HepG2 (cell line): ENCODE data around the gene DNMT1. TPM values are rescaled to one million over a fixed set of nuclear protein-coding genes. Genes with fewer than 3 reads are reported as not detected.

ENCODE experiments used
- ATF1 ChIP-seq: IDR thresholded peaks from 2 replicates; pipeline ENCODE4 v1.6.1; 2016; ENCODE audit warnings: mild to moderate bottlenecking, control low read depth
- ATF5 ChIP-seq: sonication (generic); formaldehyde crosslinking; IDR thresholded peaks from 2 replicates; pipeline ENCODE4 v1.4.0; 2020; ENCODE audit warnings: mild to moderate bottlenecking, low read depth, missing genetic modification reagents
- BRD4 ChIP-seq: sonication (generic); formaldehyde crosslinking; IDR thresholded peaks from 2 replicates; pipeline ENCODE4 v1.4.0; 2020; ENCODE audit warnings: missing genetic modification reagents
- BRF2 ChIP-seq: sonication (generic); formaldehyde crosslinking; IDR thresholded peaks from 2 replicates; pipeline ENCODE4 v1.8.1; 2022; ENCODE audit warnings: mild to moderate bottlenecking, missing genetic modification reagents
- FIP1L1 ChIP-seq: fragments of 200-400 bp; formaldehyde crosslinking; IDR thresholded peaks from 2 replicates; pipeline ENCODE4 v1.6.1; 2018; ENCODE audit warnings: low read depth, mild to moderate bottlenecking, low read length, moderate library complexity, borderline replicate concordance; ENCODE audit not compliant: insufficient read depth
- FLYWCH1 ChIP-seq: sonication (generic); formaldehyde crosslinking; IDR thresholded peaks from 2 replicates; pipeline ENCODE4 v1.8.1; 2023; ENCODE audit warnings: mild to moderate bottlenecking, missing genetic modification reagents
- GABPA ChIP-seq, 2 experiments: IDR thresholded peaks; 2 replicates each; pipeline ENCODE4 v1.6.1; 2011 to 2016; ENCODE audit warnings: low read depth in 2 of 2, low read length in 1 of 2, missing biosample characterization in 1 of 2, missing genetic modification characterization in 1 of 2
- HNF4G ChIP-seq, 2 experiments: sonication (generic) in 1 of 2; formaldehyde crosslinking in 1 of 2; IDR thresholded peaks; 2 replicates each; pipeline versions ENCODE4 v1.4.0 to v1.6.1; 2011 to 2020; ENCODE audit warnings: borderline replicate concordance in 2 of 2, low read depth in 2 of 2, mild to moderate bottlenecking in 2 of 2, low read length in 1 of 2, missing genetic modification reagents in 1 of 2, moderate library complexity in 1 of 2
- HNRNPUL1 ChIP-seq: fragments of 200-400 bp; formaldehyde crosslinking; IDR thresholded peaks from 2 replicates; pipeline ENCODE4 v1.6.1; 2017; ENCODE audit warnings: low read depth, mild to moderate bottlenecking, low read length, moderate library complexity
- HOXA9 ChIP-seq: sonication (generic); formaldehyde crosslinking; IDR thresholded peaks from 2 replicates; pipeline ENCODE4 v1.8.1; 2022; ENCODE audit warnings: missing genetic modification reagents, mild to moderate bottlenecking, moderate library complexity, borderline replicate concordance
- MED8 ChIP-seq: sonication (generic); formaldehyde crosslinking; IDR thresholded peaks from 2 replicates; pipeline ENCODE4 v1.8.1; 2023; ENCODE audit warnings: mild to moderate bottlenecking, missing genetic modification reagents; ENCODE audit not compliant: insufficient replicate concordance
- PREB ChIP-seq: sonication (generic); formaldehyde crosslinking; IDR thresholded peaks from 2 replicates; pipeline ENCODE4 v1.4.0; 2020; ENCODE audit warnings: missing genetic modification reagents
- PTBP1 ChIP-seq: fragments of 200-400 bp; formaldehyde crosslinking; IDR thresholded peaks from 2 replicates; pipeline ENCODE4 v1.6.1; 2018; ENCODE audit warnings: low read length, low read depth; ENCODE audit not compliant: poor library complexity, severe bottlenecking
- RFX1 ChIP-seq: fragments of 450-650 bp; IDR thresholded peaks from 2 replicates; pipeline ENCODE4 v1.6.1; 2017
- SMARCE1 ChIP-seq: fragments of 450-650 bp; IDR thresholded peaks from 2 replicates; pipeline ENCODE4 v1.6.1; 2017; ENCODE audit warnings: borderline replicate concordance
- U2AF1 ChIP-seq: fragments of 200-400 bp; formaldehyde crosslinking; optimal IDR thresholded peaks from 2 replicates; pipeline ENCODE3; 2017; ENCODE audit warnings: mild to moderate bottlenecking, low read depth, low read length
- ZBTB25 ChIP-seq: IDR thresholded peaks from 2 replicates; pipeline ENCODE4 v1.6.1; 2018; ENCODE audit warnings: missing genetic modification reagents
- ZEB1 ChIP-seq: IDR thresholded peaks from 2 replicates; pipeline ENCODE4 v1.6.1; 2012; ENCODE audit warnings: mild to moderate bottlenecking, low read depth, inconsistent platforms; ENCODE audit not compliant: insufficient replicate concordance
- ZFP36L1 ChIP-seq: sonication (generic); formaldehyde crosslinking; IDR thresholded peaks from 2 replicates; pipeline ENCODE4 v1.8.0; 2022; ENCODE audit warnings: mild to moderate bottlenecking, missing genetic modification reagents, moderate library complexity
- ZMAT5 ChIP-seq: sonication (generic); formaldehyde crosslinking; IDR thresholded peaks from 2 replicates; pipeline ENCODE4 v1.5.0; 2020; ENCODE audit warnings: mild to moderate bottlenecking, low read depth, missing genetic modification reagents, borderline replicate concordance
- ZNF160 ChIP-seq: sonication (generic); formaldehyde crosslinking; IDR thresholded peaks from 2 replicates; pipeline ENCODE4 v1.8.0; 2022; ENCODE audit warnings: mild to moderate bottlenecking, inconsistent platforms, missing genetic modification reagents
- ZNF570 ChIP-seq: sonication (generic); formaldehyde crosslinking; IDR thresholded peaks from 2 replicates; pipeline ENCODE4 v1.4.0; 2020; ENCODE audit warnings: mild to moderate bottlenecking, missing genetic modification reagents, borderline replicate concordance
- ZNF605 ChIP-seq: sonication (generic); formaldehyde crosslinking; IDR thresholded peaks from 2 replicates; pipeline ENCODE4 v1.8.0; 2022; ENCODE audit warnings: mild to moderate bottlenecking, missing genetic modification reagents
- ZNF672 ChIP-seq: sonication (generic); formaldehyde crosslinking; IDR thresholded peaks from 2 replicates; pipeline ENCODE4 v1.8.1; 2022; ENCODE audit warnings: missing genetic modification reagents
- ZNF747 ChIP-seq: sonication (generic); formaldehyde crosslinking; IDR thresholded peaks from 2 replicates; pipeline ENCODE4 v1.8.1; 2023; ENCODE audit warnings: missing genetic modification reagents, mild to moderate bottlenecking, borderline replicate concordance
- ZNF776 ChIP-seq: sonication (generic); formaldehyde crosslinking; IDR thresholded peaks from 2 replicates; pipeline ENCODE4 v1.4.0; 2020; ENCODE audit warnings: mild to moderate bottlenecking, missing genetic modification reagents
- polyA plus RNA-seq, 8 experiments: library from polyadenylated mRNA; depleted of rRNA in 3 of 8; stranded (reverse) in 7 of 8; unstranded in 1 of 8; fragments of >200 nt; fragmentation: Illumina TruSeq in 4 of 8; extraction: Trizol in 4 of 8; gene quantifications; 2 replicates each; pipeline versions ENCODE4 v1.2.1 to v1.2.3, GENCODE V29; 2011 to 2016; ENCODE audit warnings: low read depth in 4 of 8, missing spikeins in 1 of 8, mixed read lengths in 1 of 8; ENCODE audit not compliant: insufficient read depth in 1 of 8
- total RNA-seq, 5 experiments: library from RNA; depleted of rRNA; stranded (reverse); fragments of >200 nt; fragmentation: Illumina TruSeq; extraction: Trizol; gene quantifications; 2 replicates each; pipeline ENCODE4 v1.2.3, GENCODE V29; 2016; ENCODE audit warnings: low read depth in 1 of 5

Gene DNMT1
- total and polyA plus RNA-seq, 2 of the 13 experiments (the other 11 are each of a cell fraction or from before 2014, with no cell fraction given) = 31.2 to 91.1 TPM

- no peak for TF ChIP-seq ZEB1
- no peak for TF ChIP-seq BRD4
- no peak for TF ChIP-seq MED8
- TF ChIP-seq ATF1 (CRISPR knock-in tag) = no peak
- TF ChIP-seq ZNF160 = 0 out of 2 replicates have a peak, but pooled peaks have one; percentile 33
- TF ChIP-seq FIP1L1 = no peak
- TF ChIP-seq HOXA9 = no peak
- no peak for TF ChIP-seq ZBTB25 (CRISPR knock-in tag)
- no peak for TF ChIP-seq ZNF672 (CRISPR knock-in tag)
- no peak for TF ChIP-seq SMARCE1
- TF ChIP-seq PTBP1 = no peak
- no peak for TF ChIP-seq ZNF747 (CRISPR knock-in tag)
- no peak for TF ChIP-seq FLYWCH1 (CRISPR knock-in tag)
- no peak for TF ChIP-seq ATF5 (CRISPR knock-in tag)
- no peak for TF ChIP-seq ZNF605 (CRISPR knock-in tag)
- TF ChIP-seq RFX1 = no peak
- TF ChIP-seq ZNF776 (CRISPR knock-in tag) = 0 out of 2 replicates have a peak, but pooled peaks have one; percentile 3
- no peak for TF ChIP-seq HNRNPUL1
- TF ChIP-seq ZMAT5 (CRISPR knock-in tag) = no peak
- TF ChIP-seq PREB (CRISPR knock-in tag) = no peak
- TF ChIP-seq GABPA (IDR thresholded peaks at IDR 0.05; ENCODE audit: low read depth, low read length) = no peak
- no peak for TF ChIP-seq GABPA (CRISPR knock-in tag; IDR thresholded peaks at IDR 0.05; ENCODE audit: low read depth)
- no peak for TF ChIP-seq ZNF570
- no peak for TF ChIP-seq U2AF1
- no peak for TF ChIP-seq ZFP36L1 (CRISPR knock-in tag)
- TF ChIP-seq BRF2 = no peak
- TF ChIP-seq HNF4G (IDR thresholded peaks at IDR 0.05; ENCODE audit: borderline replicate concordance, low read depth, low read length) = no peak
- no peak for TF ChIP-seq HNF4G (CRISPR knock-in tag; IDR thresholded peaks at IDR 0.05; ENCODE audit: borderline replicate concordance, low read depth)
Observed at GRCh38 chr19:10230173-10230860, 35.6 kb upstream of the DNMT1 start (continued).
